HG02759 (cell line): ENCODE measurements around the gene CDYL2.

Experiments
- ATAC-seq: cut with Tn5 transposase; IDR thresholded peaks from one replicate; pipeline ENCODE4 v1.9.1; 2021; ENCODE audit warnings: mild to moderate bottlenecking, moderate library complexity; ENCODE audit not compliant: unreplicated experiment

Gene CDYL2

DNA sequence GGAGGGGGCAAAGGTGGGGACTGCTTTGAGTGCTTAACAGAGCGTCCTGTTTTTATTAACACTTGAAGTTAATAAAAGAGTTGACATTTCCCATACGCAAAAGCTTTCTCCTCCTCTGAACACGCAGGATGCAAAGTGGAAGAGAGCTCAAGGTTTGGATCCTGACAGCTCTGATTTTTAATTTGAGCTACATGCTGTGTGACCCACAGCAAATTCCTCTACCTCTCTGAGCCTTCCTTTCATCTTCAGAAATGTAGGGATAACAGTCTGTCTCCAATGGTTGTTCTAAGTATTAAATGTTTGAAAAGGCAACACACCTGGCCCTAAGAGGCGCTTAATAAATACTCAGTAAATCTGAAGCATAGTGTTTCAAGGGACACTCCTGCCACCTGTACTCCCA is 93.0 kb downstream of the CDYL2 start:
- no peak for ATAC-seq

DNA sequence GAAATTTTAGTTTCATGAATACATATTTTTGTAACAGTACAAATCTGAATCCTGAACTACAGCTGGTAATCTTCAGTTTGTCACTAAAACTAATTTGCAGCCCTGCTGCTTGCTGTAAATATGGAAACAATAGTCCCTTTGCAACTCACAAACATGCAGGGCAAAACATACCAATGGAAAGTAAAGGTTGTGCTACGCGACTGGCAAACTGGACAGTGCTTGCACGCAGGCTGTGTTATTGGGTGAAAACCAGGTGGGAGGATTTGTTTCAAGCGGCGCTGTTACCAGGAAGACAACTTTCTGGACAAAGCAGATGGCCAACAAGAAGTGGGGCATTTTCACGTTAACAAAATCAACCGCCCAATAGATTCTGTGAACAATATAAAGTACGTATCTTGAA is 93.5 kb downstream of the CDYL2 start:
- ATAC-seq: no peak

DNA sequence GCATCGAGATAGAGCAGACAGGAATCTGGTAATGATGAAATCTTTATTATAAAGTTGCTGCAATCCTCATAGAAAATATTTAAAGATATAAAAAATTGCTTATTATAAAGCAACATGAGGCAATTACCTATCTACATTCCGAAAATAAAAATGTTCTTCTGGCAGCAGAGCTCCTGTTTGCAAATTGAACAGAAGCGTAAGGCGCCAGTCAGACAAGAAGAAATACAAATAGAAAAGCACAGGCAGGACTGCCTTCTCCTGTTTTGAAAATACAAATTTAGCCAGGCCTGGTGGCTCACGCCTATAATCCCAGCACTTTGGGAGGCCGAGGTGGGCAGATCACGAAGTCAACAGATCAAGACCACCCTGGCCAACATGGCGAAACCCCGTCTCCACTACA is 95.6 kb downstream of the CDYL2 start:
- ATAC-seq: no peak

DNA sequence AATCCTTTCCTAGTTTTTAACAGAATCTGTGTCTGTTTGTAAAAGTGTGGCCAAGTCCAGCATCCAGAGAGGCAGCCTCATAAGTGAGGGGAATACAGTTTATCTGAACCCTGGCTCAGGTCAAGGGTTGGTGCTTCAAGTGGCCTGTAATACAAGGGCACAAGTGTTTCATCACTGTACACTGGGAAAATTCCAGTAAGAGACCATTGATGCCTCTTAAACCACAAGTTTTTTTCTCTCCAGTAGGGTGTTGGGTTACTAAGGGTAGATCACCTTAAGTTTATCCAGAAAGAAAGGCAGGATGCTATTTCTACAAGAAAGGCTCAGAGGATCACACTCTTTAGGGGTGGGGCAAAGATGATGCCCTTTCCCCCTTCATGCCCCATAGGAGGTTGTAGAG is 96.7 kb downstream of the CDYL2 start:
- ATAC-seq: no peak

DNA sequence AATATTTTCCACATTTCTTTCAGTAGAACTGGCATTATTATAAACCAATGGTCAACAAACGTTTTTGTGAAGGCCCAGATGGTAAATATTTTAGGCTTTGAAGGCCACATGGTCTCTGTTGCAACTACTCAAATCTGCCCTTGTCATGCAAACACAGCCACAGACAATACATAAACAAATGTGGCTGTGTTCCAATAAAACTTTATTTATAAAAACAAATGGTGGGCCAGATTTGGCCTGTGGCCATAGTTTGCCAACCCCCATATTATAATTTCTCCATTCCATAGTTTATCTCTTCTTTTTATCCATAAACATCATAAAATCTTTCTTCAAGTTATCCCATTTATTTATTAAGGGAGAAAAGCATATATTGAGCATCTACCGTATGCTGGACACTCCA is 98.8 kb downstream of the CDYL2 start:
- no peak for ATAC-seq

DNA sequence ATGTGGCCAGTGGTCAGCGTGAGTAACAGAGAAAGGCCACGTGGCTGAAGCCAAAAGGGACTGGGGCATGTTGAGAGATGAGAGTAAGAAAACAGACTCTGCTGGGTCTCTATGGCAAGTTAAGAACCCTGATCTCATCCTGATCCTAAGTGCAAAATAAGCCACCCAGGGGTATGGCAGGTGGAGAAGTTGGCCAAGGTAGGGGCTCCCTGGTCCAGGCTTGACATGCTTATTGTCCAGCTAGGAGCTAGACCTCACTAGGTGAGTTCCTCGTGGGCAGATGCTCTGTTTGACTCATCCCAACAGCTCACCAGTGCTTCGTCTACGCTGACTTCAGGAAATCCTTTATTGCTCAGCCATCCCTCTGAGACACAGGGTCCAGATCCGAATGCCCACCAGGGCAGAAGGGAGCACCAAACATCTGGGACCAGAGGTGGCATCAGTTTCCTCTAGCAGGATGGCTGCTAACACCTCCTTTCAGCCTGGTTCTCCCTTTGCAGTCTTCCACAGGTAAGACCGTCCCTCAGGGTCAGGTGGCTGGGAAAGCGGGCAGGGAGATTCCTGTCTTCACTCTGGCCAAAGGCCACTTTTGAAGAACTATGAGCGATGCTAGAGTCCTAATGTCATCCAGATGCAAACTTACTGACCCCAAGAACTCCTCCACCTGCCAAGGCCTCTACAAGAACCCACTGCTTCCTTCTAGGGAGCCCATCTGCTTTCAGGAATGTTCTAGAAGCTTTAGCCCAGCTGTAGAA is 99.5 kb downstream of the CDYL2 start:
- no peak for ATAC-seq

DNA sequence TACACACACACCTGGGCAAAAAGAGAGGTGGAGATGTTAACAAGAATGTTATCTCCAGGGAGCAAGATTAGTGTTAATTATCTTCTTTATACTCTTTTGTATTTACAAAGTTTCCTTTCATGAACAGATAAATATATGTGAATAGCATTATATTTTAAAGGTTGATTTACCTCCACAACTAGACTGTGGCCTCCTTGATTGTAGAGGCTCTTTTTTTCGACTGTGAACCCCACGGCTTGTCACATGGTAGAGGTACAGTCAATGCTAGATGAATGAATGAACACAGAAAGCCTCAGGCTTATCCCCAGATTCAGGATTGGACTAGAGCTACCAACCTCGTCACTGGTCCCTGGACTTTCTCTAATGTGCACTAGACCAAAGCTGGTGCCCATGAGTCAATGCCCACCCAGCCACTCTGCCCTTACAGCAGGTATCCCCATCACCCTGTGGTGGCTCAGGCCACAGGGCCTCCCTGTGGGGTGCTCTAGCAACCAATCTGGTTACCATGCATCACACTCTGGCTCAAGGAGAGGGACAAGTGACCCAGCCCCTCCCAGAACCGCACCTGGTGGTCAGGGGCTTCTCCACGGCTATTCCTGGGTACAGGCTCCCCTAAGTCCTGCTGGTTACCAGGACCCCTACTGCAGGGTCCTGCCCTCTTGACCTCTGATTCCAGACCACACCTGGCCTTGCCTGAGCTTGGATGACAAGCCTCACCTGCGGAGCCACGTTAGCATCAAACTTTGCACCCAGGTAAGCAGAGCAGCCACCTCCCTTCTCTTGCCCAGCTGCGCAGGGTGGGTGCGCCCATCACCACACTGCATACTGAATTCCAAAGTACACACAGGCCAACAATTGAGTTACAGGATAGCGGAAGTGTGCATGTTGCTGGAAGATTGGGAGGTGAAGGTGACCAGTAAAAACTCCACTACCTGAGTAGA is 101.0 kb downstream of the CDYL2 start:
- no peak for ATAC-seq

DNA sequence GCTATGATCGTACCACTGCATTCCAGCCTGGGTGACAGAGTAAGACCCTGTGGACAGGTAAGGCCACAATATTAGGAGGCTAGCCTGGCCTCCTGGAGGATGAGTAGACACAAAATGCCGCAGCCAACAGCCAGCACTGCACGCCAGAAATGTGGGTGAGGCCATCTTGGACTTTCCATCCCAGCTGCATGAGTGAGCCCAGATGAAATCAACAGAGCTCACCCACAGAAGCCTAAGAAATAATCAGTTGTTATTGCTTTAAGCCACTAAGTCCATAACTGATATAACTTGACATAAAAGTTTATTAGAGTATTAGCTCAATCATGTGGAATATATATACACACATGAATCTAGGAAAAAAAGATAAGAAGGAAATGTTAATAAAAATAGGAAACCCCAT is 101.7 kb downstream of the CDYL2 start:
- no peak for ATAC-seq

DNA sequence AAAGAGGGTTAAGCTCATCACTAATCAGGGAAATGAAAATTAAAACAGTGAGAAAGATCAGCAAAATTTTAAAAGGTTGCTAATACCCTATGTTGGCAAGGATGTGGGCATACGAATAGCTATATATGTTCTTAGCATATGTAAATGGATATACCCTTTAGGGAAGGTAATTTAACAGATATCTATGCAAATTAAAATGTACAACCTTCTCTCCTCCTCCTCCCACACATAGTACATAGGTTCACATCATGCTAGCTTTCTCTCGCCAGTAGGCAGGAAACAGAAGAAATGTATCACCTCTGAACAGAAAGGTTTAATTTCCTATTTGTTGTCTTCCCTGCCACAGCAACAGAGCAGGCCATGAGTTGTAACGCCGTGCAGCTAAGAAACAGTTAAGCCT is 103.8 kb downstream of the CDYL2 start:
- ATAC-seq: no peak

DNA sequence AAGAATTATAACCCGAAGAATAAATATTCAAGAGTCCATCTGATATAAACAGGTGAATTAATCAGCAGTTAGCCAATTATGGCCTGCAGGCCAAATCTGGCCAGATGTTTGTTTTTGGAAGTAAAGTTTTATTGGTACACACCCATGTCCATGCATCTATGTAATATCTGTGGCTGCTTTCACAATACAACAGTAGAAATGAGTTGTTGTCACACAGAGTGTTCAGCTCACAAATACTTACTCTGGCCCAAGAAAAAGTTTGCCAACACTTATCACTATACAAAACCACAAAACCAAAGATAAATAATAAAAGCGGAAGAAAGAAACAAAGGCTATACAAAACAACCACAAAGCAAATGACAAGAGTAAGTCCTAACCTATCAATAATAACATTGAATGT is 109.4 kb downstream of the CDYL2 start:
- no peak for ATAC-seq

DNA sequence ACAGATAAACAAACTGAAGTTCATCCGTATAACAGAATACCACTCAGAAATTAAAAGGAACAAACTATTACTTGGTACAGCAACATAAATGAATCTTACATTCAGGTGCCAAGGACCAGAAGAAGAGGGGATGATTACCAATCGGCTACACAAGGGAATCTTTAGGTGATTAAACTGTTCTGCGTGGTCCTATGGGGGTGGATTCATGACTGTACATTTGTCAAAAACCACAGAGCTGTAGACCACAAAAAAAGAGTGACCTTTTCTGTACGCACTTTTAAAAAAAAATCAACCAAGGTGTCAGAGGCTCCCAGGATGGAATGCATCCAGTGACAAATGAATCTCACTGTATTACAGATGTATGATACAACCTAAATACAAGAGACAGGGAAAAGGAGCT is 110.8 kb downstream of the CDYL2 start:
- no peak for ATAC-seq

DNA sequence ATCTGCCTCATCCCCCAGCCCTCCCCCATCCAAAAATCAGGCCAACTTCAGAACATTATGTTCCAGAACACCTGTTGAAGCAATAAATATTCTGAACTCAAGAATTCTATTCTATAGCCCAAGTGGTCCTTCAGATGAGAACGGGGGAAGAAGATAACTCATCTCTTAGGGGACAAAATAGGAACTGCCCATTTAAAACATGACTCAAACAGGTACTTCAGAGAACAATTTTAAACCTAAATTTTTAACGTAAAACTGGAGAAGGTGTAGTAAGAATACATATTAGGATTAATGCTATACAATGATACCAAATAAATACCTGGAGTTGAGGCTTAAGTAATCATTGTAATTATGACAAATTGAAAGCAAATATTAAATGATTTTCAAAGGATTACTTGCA is 112.1 kb downstream of the CDYL2 start:
- ATAC-seq: no peak

DNA sequence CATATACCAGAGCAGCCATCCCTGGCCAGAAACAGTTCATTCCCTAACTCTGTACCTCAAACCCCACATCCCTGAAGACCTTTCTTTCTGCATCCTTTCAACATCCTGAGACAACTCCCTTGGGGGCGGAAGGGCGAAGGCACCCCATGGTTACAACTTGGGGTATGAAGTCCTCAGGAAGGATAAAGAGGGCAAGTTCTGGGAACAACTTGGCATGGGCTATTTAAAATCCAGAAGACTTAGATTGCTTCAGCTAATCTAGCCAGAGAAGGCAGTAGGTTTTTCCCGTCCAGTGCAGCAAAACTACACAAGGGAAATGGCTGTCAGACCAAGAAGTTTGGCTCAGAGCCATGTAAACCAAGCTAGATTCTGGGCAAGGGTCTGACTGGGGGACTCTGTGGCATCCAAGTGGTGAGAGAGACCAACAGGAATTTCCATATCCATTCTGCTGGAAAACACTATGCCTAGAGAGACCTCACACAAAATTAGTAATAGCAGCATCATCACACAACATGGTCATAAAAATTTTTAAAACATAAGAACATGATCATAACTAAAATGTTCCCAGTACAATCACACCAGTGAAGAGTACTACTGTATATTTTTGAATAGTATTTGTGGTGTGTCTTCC is 113.2 kb downstream of the CDYL2 start:
- no peak for ATAC-seq

DNA sequence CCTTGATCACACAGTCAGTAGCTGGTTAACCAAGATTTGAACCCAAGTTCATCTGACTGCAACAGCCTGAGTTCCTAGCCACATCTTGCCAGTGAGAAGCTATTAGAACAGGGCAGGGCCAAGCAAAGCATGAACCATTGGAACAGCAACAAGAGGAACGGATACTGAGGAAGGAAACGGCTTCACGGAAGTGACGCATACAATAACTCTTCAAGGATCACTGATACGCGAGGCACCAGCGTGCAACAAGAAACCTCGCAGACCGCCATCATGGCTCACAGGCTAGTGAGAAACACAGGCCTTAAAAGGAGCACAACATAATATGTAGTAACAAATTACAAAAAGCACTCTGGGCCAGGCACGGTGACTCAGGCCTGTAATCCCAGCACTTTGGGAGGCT is 114.9 kb downstream of the CDYL2 start:
- no peak for ATAC-seq

DNA sequence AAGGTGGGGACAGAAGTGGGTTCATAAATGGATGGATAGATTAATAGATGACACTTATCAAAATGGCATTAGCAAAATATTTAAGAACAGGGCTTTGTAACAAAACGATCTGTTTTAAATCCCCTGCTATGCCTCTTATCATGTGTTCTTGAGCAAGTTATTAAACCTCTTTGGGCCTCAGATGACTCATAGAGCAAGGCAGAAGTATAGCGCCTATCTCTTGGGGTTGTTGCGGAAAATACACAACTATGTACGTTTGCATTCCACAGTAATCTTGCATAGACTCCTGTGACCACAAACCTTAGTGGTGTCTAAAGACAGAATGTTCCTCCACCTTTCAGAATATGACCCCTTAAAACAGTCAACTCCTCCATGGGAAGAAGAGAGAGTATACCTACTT is 116.8 kb downstream of the CDYL2 start:
- ATAC-seq: no peak

DNA sequence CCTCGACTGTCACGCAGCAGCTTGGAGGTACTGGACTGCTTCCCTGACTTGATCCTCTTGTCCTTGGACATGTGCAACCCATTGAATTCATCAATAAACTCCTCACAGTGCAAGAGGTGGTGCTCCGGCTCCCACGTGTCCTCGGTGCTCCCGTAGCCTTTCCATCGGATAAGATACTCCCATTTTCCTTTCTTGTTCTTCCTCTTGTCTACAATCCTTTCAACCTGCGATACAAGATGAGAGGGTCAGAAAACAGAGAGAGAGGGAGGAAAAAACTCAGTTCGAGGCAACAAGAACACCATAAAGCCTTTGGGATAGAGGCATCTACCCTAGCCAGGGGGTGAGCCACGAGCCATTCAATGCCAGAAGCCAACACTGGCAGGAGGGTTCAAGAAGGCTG is 119.5 kb downstream of the CDYL2 start:
- no peak for ATAC-seq

DNA sequence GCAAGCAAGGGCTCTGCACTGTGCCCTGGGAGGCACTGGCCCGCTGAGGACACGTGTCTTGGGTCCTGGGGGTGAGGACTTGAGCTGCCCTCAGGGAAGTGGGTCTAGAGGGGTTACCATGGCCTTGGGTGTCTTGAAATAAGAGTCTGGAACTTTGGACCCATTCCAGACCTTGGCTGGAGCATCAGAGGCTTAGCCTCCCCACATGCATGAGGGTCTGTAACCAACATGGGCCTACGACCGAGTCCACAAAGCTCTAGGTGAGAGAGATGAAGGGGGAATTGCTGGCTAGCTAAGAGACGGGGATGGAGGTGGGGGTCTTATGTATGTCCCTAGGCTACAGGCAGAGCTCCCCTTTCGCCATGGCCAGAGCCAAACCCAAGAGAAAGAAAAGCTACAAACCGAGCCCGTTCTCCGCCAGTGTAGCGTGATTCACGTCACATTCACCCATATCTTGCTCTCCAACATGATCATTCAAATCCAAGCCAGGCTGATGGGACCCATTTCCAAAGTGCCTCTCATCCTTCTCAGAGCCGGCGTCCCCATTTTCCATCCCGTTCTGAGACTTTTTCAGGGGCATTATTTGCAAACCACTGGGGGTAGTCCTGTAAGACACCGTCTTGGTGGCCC is 120.1 kb downstream of the CDYL2 start:
- ATAC-seq: no peak

DNA sequence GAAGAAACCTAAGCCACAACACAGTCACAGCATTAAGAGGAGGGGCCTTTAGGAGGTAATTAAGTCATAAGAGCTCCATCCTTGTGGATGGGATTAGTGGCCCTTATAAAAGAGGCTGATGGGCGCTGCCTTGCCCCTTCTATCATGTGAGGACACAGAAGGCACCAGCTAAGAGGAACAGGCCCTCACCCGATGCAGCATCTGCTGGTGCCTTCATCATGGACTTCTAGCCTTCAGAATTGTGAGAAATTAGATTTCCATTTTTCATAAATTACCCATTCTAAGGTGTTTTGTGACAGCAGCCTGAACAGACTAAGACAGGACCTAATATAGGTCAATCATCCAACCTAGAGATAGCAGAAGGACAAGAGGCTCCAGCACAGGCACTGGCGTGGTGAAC is 120.8 kb downstream of the CDYL2 start:
- no peak for ATAC-seq

DNA sequence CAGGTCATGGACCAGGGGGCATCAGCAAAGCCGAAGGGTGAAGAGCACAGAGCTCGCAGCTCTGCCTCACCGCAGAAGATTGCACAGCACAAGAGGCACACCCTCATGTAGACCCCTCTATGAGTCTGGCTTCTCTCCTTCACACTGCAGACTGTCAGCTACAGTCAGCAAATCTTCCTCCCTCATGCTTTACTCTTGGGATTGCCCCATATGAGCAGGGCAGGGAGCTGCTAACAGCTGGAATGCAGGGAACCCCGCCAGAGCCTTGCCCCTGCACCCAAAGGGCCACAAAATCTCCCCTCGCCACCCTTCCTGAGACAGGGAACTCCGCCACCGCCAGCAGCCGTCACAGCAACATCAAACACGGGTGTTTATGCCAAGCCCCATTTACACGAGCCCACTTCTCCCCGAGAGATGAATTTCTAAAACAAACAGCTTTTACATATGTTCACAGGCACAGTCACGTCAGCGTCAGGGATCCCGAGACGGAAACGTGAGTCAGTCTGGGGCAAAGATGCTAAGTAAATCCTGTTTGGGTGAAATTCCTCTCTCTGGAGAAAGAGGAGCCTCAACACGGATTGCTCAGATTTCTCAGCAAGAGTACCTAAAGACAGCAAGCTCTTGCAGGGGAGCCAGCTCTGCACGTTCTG is 121.9 kb downstream of the CDYL2 start:
- ATAC-seq: no peak

DNA sequence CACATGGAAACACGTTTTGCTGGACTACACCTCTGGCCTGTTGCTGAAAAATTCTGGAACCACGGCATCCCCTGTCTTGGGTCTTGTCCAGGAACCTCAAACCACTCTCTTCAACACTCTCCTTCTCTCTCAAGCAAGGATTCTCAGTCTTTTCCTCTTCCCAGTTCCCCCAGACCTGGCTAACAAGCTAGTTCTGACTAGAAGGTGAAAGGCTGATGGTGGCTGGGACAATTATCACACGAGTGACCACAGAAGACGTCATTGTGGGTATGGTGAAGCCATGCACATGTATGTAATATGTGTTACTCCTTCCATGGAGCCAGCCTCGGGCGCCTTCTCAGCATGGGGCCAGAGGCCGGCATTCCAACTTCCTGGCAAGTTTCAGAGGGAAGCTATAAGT is 123.0 kb downstream of the CDYL2 start:
- no peak for ATAC-seq

DNA sequence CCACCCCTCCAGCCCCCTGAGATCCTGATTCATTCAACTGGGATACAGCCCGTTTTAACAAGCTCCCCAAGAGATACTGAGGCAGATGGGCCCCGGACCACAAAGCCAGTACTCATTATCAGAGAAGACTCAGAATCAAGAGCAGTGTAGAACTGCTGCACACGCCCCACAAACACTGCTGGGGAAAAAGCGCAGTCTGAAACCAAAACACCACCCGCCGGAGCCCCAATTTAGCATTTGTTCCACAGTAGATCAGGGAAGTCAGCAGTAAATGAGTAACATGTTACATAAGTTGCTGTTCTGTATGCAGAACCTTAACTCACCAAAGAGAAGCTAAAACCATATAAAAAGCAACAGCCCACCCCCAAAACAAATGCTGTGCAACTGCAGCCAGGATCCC is 123.6 kb downstream of the CDYL2 start:
- ATAC-seq: no peak
